PFSK-1 (cell line): ENCODE results near the gene MX1.

ENCODE experiments used
- FOXP2 ChIP-seq: optimal IDR thresholded peaks from 2 replicates; pipeline ENCODE3; 2011; ENCODE audit warnings: borderline replicate concordance, control low read depth, inconsistent platforms; ENCODE audit not compliant: insufficient read depth; ENCODE audit errors: extremely low read length, extremely low read depth
- POLR2AphosphoS5 ChIP-seq: IDR thresholded peaks from 2 replicates; pipeline ENCODE4 v1.6.1; 2012; ENCODE audit warnings: low read depth, mild to moderate bottlenecking, control low read depth, low read length, moderate library complexity
- REST ChIP-seq, 2 experiments: IDR thresholded peaks; 2 replicates each; pipeline versions ENCODE4 v1.6.1 to v1.8.0; 2011 to 2012; ENCODE audit warnings: low read depth in 2 of 2, low read length in 2 of 2, control low read depth in 1 of 2, inconsistent platforms in 1 of 2, mild to moderate bottlenecking in 1 of 2, moderate library complexity in 1 of 2; ENCODE audit not compliant: insufficient read depth in 1 of 2
- SIN3A ChIP-seq: IDR thresholded peaks from 2 replicates; pipeline ENCODE4 v1.6.1; 2012; ENCODE audit warnings: mild to moderate bottlenecking, low read length, moderate library complexity, borderline replicate concordance; ENCODE audit not compliant: insufficient read depth
- TAF1 ChIP-seq: IDR thresholded peaks from 2 replicates; pipeline ENCODE4 v1.6.1; 2012; ENCODE audit warnings: low read length, control low read depth, borderline replicate concordance; ENCODE audit not compliant: insufficient read depth

The MX1 gene

DNA sequence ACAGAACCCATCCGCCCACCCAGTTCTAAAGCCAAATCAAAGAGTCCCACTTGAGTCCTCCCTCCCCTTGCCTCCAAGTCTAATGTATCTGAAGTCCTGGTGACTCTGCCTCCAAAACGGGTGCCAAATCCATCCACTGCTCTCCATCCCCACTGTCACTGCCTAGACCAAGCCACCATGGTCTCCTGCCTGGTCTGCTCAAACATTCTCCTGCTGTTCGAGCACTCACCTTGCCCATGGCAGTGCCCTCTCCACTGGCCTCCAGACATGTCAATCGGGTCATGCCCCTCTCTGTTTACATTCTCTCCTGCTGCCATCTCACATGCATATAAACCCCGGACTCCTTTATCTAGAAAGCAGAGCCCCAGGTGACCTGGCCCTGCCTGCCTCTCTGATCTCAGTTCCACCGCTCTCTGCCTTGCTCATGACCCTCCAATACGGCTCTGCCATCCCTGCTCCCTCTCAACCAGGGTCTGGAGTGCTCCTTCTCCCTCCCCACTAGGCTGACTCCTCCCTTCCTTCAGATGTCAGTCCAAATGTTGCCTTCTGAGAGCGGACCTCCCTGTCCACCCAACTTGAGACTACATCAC lies 32.1 kb upstream of the MX1 start:
- TF ChIP-seq REST (IDR thresholded peaks at IDR 0.05; ENCODE audit: insufficient read depth in 1 of 2, low read depth in 2 of 2, low read length in 2 of 2) (no peak), SIN3A (no peak), TAF1 (no peak), FOXP2 (no peak), POLR2AphosphoS5 (no peak)

DNA sequence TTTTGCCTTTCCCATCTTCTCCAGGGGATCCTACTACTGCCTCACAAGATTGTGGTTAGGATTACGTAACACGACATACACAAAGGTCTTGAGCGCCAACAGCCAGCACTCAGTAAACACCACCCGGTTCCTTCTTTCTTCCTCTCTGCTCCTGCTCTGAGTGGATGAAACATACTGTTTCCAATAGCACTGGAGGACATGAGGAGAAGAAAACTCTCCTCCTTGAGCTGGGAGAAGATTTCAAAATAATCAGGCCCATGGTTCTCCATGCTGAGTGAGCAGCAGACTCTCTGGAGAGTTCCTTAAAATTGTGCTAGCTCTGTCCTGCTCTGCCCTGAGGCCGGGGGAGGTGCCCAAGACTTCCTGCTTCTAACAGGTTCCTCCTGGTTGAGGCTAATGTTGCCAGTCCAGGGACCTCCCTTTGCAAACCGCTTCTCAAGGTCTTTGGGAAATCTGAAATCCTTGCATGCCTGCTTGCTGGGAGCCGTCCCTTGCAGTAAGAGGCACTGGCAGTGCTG lies 29.4 kb upstream of the MX1 start:
- TF ChIP-seq SIN3A (no peak), REST (IDR thresholded peaks at IDR 0.05; ENCODE audit: insufficient read depth in 1 of 2, low read depth in 2 of 2, low read length in 2 of 2) (no peak), TAF1 (no peak), POLR2AphosphoS5 (no peak), FOXP2 (no peak)

DNA sequence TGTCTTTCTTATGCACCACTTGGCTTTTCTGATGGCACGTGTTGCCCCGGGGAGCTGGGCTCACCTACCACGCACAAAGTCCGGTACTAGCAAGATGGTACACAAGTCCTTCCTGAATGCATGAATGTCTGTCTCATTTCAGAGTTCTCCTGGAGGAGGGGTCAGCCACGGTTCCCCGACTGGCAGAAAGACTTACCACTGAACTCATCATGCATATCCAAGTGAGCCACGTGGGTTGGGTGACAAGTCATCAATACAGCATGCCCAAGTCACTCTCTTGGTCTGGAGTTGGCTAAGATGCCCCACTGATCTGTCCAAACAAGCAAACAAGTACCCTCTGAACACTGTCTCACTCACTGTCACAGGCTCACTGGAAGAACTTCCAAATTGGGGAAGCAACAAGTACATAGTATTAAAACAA lies 28.6 kb upstream of the MX1 start:
- TF ChIP-seq SIN3A (no peak), POLR2AphosphoS5 (no peak), REST (IDR thresholded peaks at IDR 0.05; ENCODE audit: insufficient read depth in 1 of 2, low read depth in 2 of 2, low read length in 2 of 2) (no peak), TAF1 (no peak), FOXP2 (no peak)

GRCh38 chr21:41398251-41398650 lies 27.8 kb upstream of the MX1 start:
- no peak for TF ChIP-seq POLR2AphosphoS5

DNA sequence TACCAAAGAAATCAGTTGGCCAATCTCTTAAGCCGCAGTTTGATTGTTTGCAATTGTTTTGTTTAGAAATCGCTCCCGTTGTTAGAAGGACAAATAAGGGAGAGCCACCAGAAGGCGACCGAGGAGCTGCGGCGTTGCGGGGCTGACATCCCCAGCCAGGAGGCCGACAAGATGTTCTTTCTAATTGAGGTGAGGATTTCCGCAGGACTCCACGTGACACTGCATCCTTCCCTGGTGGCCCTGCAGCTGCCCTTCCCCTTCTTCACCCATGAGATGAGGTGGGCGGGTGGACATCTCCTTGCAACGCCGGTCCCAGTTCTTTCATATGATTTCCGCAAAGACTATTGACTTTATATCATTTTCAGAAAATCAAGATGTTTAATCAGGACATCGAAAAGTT lies 27.2 kb upstream of the MX1 start:
- TF ChIP-seq REST (IDR thresholded peaks at IDR 0.05; ENCODE audit: insufficient read depth in 1 of 2, low read depth in 2 of 2, low read length in 2 of 2) (no peak), SIN3A (no peak), FOXP2 (no peak), TAF1 (no peak)
